Hematopoietic multipotent progenitor cell treated with erythropoietin and hydrocortisone succinate and interleukin-3 and kit ligand, for 8 days (in vitro differentiated cells): ENCODE results near the gene CPA5.
A peak's percentile ranks its signal among the peaks of the same experiment; 100 is the strongest.

Experiments used
- DNase-seq: peaks from one replicate; pipeline ENCODE4 v3.0.0-alpha.2; 2015

CPA5 gene

GRCh38 chr7:130380861-130381455 is 36.3 kb downstream of the CPA5 start:
- DNase-seq = no peak

- no peak for DNase-seq
These were observed 37.1 kb downstream of the CPA5 start for GRCh38 chr7:130381468-130382312.

GRCh38 chr7:130383187-130383980 is 38.8 kb downstream of the CPA5 start:
- no peak for DNase-seq

- DNase-seq = no peak
These were observed 39.8 kb downstream of the CPA5 start for GRCh38 chr7:130384371-130384801.

GRCh38 chr7:130384841-130385599 is 40.4 kb downstream of the CPA5 start:
- no peak for DNase-seq

GRCh38 chr7:130385600-130386066 is 41.0 kb downstream of the CPA5 start:
- no peak for DNase-seq

GRCh38 chr7:130386876-130387275 is 42.3 kb downstream of the CPA5 start:
- no peak for DNase-seq

GRCh38 chr7:130387306-130387627 is 42.7 kb downstream of the CPA5 start:
- no peak for DNase-seq

- no peak for DNase-seq
These were observed 43.2 kb downstream of the CPA5 start for GRCh38 chr7:130387628-130388403.

- no peak for DNase-seq
These were observed 44.1 kb downstream of the CPA5 start for GRCh38 chr7:130388671-130389070.

- DNase-seq = no peak
These were observed 45.9 kb downstream of the CPA5 start for GRCh38 chr7:130390486-130390885.

- no peak for DNase-seq
These were observed 48.5 kb downstream of the CPA5 start for GRCh38 chr7:130393101-130393561.

GRCh38 chr7:130393841-130394411 is 49.3 kb downstream of the CPA5 start:
- DNase-seq = no peak

GRCh38 chr7:130394421-130395195 is 50.0 kb downstream of the CPA5 start:
- DNase-seq = peak; percentile 67

- DNase-seq = no peak
These were observed 50.8 kb downstream of the CPA5 start for GRCh38 chr7:130395421-130395820.

- DNase-seq = no peak
These were observed 51.5 kb downstream of the CPA5 start for GRCh38 chr7:130396109-130396508.

- DNase-seq = no peak
These were observed 52.6 kb downstream of the CPA5 start for GRCh38 chr7:130397051-130397757.

GRCh38 chr7:130397758-130398073 is 53.1 kb downstream of the CPA5 start:
- no peak for DNase-seq

- DNase-seq = no peak
These were observed 54.0 kb downstream of the CPA5 start for GRCh38 chr7:130398526-130399090.

- DNase-seq = no peak
These were observed 55.5 kb downstream of the CPA5 start for GRCh38 chr7:130400120-130400572.
